Activated CD4-positive, alpha-beta T cell treated with anti-CD3 and anti-CD28 coated beads, Interleukin-2, amount 50 U/mL, for 16 hours (primary cell): ENCODE measurements around the gene RTEL1.
"Not testable (repeated sequence)": the region's sequence is repeated elsewhere in the genome, so short reads cannot be mapped to it uniquely, and the experiment has no call there.

Experiments used
- DNase-seq: peaks from one replicate; pipeline ENCODE4 v3.0.0-alpha.2; 2020

Gene RTEL1

GRCh38 chr20:63701051-63701328, 42.9 kb downstream of the RTEL1 start:
- no peak for DNase-seq

- DNase-seq: no peak
Measured at GRCh38 chr20:63701329-63702035, 43.4 kb downstream of the RTEL1 start.

DNA sequence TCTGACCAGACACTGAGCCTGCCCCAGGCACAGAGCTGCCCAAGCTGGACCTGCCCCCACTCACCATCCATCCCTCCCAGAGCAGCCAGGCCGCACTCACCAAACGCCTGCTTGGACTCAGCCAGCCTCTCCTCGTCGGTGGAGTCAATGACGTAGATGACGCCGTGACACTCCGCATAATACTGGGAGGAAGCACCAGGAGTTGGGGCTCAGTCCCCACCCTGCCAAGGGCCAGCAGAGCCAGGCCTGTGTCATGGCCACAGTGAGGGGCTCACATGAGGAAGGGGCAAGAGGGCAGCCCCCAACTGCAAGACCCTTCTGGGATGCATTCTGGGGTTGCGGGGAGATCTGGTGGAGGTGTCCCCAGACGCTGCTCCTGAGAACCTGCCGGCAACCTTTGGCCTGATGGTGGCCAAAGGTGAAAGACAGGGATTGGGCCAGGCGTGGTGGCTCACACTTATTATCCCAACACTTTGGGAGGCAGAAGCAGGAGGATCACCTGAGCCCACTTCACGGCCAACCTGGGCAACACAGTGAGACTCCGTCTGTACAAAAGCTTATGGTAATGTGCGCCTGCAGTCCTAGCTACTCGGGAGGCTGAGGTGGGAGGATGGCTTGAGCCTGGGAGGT, 44.0 kb downstream of the RTEL1 start:
- DNase-seq: no peak

DNA sequence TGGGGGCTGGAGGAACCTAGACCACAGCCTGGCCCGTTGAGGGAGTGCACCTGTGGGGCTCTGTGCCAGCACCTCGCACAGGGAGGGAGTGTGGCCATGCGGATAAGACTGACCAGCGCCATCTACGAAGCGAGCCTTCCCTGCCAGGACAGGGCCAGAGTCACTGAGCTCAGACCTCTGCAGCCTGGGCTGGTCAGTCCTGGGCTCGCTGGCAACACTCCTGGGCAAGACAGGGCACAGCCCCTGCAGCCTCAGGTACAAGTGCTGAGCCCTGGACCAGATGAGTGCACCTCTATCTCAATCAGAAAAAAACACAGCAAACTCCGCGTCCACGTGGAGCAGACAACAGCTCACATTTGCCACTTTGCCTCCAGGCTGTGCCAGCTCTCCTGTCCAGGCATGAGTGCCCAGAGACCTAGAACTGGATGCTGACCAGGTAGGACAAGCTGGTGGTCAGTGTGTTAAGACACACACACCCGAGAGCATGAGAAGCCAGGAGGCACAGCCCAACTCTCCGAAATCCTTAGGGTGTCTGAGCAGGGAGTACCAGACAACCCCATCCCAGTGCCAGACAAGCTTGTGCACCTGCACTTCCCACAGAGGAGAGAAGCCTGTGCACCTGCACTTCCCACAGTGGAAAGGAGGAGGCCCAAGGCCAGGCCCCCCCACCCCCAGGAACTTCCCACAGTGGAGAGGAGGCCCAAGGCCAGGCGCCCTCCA, 44.8 kb downstream of the RTEL1 start:
- DNase-seq: no peak

GRCh38 chr20:63703471-63703975, 45.4 kb downstream of the RTEL1 start:
- no peak for DNase-seq

DNA sequence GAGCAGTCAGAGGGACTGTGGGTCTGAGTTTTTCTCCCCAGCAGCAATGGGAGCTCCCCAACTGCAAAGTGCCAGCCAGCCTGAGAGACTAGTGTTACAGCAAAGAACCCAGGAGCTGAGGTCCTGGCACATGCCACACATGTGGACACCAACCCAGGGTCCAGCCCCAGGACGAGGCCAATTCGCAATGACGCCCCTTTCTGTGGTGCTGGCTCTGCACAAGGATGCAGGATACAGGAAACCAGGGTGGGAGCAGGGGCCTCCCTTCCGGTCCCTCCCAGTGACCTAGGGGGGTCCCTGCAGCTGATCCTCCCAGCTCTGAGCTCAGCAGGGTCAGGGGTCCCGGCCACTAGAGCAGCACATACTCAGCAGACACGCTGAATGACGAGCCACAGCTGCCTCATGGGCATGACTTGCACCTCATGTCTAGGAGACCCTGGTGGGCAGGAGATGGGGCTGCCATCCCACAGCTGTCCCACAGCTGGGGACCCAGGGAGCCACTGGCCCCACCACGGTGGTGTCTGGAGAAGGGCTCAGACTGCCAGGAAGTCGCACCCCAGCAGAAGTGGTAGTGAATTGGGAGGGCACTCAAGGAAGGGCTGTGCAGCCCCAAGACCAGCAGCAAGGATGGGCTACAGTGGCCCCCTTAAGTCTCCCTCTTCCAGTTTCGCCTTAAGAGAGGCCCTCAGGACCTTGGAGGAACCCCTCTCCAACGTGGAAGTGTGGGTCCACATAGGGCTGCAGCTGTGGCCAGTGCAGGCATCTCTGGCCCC, 46.0 kb downstream of the RTEL1 start:
- no peak for DNase-seq

GRCh38 chr20:63704749-63705117, 46.6 kb downstream of the RTEL1 start:
- DNase-seq: no peak

- no peak for DNase-seq
Measured at GRCh38 chr20:63705232-63706026, 47.3 kb downstream of the RTEL1 start.

- DNase-seq: no peak
Measured at GRCh38 chr20:63706027-63706695, 48.0 kb downstream of the RTEL1 start.

GRCh38 chr20:63706852-63707557, 48.9 kb downstream of the RTEL1 start:
- DNase-seq: peak; percentile 66

DNA sequence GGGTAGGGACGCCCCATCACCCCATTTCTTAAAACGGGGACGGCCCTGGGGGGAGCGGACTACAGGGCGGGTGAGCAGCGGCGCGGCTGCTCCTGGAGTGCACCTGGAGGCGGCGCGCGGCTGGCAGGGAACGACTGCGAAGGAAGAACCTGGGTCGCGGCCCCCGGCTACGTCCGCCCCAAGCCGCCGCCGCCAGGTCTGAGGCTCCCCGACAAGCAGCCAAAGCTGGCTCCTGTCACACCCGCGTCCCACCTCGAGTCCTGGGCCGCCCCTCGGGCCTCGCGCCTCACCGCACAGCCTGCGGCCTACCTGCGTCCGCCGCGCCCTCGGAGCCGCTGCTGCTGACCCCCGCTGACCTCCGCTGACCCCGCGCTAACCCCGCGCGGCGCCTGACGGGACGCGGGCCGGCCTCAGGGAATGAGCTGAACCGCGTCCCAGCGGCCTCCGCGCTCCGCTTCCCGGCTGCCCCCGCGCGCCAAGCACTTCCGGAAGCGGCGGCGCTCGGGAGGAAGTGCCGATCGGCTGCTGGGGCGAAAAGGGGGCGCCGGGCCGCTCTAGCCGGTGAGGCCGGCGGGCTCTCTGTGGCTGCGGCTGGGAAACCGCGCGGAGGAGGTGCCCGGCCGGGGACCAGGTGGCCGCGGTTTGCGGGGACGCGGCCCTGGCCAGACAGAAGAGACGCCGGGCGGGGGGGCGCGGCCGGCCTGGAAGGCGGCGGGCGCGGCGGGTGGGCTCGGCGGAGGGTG, 49.6 kb downstream of the RTEL1 start, which contains the start of the genes ARFRP1 and ZGPAT:
Gene ARFRP1, minus strand, starts transcription at position 419 of the 743 bp plus-strand sequence. CDS start 885 bp downstream, outside the sequence.
Gene ZGPAT, plus strand, starts transcription at position 482 of the 743 bp plus-strand sequence. CDS start 542 bp downstream, outside the sequence.
- DNase-seq: peak; percentile 89

GRCh38 chr20:63708301-63709148, 50.4 kb downstream of the RTEL1 start:
- DNase-seq: no peak

DNA sequence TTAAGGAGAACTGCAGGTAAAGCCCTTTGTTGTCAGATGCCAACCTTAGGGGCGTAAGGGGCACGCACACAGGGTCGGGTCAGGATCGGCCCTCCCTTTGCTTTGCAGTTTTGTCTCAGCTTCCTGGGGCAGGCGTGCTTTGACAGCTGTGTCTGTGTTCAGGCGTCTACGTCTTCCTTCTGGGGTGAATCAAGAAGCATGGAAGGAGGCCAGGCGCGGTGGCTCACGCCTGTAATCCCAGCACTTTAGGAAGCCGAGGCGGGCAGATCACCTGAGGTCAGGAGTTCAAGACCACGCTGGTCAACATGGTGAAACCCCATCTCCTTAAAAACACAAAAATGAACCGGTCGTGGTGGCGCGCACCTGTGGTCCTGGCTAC, 51.0 kb downstream of the RTEL1 start:
- no peak for DNase-seq

- no peak for DNase-seq
Measured at GRCh38 chr20:63711085-63711645, 53.1 kb downstream of the RTEL1 start.

DNA sequence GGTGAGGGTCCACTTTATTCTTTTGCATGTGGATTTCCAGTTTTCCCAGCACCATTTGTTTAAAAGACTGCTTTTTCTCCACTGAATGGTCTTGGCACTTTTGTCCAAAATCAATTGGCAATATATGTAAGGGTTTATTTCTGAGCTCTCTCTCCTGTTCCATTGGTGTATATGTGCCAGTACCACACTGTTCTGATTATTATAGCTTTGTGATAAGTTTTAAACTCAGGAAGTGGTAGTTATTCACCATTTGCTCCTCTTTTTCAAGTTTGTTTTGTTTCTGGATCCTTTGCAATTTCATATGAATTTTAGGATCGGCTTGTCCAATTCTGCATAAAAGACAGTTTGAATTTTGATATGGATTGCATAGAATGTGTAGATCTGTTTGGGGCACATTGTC, 54.1 kb downstream of the RTEL1 start:
- DNase-seq: no peak

- no peak for DNase-seq
Measured at GRCh38 chr20:63714858-63715257, 56.7 kb downstream of the RTEL1 start.

DNA sequence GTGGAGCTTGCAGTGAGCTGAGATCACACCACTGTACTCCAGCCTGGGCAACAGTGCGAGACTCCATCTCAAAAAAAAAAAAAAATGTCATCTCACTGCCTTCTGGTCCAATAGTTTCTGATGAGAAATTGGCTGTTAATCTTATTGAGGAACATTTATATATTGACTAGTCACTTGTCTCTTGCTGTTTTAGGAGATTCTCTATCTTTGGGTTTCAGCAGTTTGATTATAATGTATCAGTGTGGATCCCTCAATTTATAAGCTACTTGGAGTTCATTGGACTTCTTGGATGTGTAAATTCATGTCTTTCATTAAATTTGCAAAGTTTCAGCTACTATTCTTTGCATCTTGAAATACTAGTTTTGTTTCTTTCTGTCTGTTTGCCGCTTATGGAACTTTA, 60.9 kb downstream of the RTEL1 start:
- no peak for DNase-seq

GRCh38 chr20:63722967-63723622, 65.0 kb downstream of the RTEL1 start:
- DNase-seq: not testable (repeated sequence)
